ENCODE data around the gene ATXN7L3.
"Not testable (repeated sequence)": the region's sequence is repeated elsewhere in the genome, so short reads cannot be mapped to it uniquely, and the experiment has no call there.

The ATXN7L3 gene

DNA sequence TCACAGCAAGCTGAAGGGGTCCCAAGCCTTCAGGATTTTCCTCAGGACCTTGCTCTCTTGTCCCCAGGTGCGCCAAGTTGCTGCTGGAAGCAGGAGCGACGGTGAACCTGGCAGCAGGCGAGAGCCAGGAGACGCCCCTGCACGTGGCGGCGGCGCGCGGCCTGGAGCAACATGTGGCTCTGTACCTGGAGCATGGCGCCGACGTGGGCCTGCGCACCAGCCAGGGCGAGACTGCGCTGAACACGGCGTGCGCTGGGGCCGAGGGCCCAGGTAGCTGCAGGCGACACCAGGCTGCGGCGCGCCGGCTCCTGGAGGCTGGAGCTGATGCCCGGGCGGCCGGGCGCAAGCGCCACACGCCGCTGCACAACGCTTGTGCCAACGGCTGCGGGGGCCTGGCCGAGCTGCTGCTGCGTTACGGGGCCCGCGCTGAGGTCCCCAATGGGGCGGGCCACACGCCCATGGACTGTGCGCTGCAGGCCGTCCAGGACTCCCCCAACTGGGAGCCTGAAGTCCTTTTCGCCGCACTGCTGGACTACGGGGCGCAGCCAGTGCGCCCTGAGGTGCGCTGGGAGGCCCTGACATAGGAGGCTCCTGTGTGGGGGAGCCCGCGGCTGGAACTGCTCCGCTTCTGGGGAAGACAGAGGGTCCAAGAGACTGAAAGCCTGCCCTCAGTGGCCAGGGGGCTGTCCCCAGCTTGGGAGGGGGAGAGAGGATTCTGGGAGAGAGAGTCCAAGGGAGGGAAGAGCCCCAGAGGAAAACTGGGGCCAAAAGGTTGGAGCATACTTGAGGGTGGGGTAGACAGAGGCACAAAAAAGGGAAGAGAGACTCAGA lies 22.8 kb downstream of the ATXN7L3 start:
- Mint-ChIP-seq H3K36me3 (peaks cover 5% of the 10 kb centered on the region), H3K27me3 (no peaks in the 10 kb centered on the region), H3K9me3 (no peaks in the 10 kb centered on the region), H3K4me1 (peaks cover 7% of the 10 kb centered on the region), H3K4me3 (no peak overlapping the region), H3K27ac (peak overlapping the region; percentile 17)

DNA sequence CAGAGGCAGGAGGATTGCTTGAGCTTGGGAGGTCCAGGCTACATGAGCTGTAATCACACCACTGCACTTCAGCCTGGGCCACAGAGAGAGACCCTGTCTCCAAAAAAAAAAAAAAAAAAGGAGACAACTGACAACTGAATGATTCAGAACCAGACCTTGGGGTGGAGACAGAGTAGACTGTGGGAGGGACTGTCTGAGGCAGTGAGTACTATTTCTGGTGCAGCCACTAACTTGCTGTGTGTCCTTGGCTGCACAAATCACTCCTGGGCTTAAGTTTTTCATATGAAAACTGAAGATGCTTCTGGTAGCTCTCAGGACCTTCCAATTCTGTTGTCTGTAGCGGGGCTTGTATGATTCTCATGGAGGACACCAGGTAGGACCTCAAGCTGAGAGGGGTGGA lies 23.4 kb downstream of the ATXN7L3 start:
- H3K4me1 Mint-ChIP-seq: peaks cover 4% of the 10 kb centered on the region
- H3K27me3 Mint-ChIP-seq: no peaks in the 10 kb centered on the region
- H3K4me3 Mint-ChIP-seq: no peak overlapping the region
- H3K27ac Mint-ChIP-seq: no peak overlapping the region
- H3K36me3 Mint-ChIP-seq: peaks cover 3% of the 10 kb centered on the region
- no peaks in the 10 kb centered on the region for H3K9me3 Mint-ChIP-seq

DNA sequence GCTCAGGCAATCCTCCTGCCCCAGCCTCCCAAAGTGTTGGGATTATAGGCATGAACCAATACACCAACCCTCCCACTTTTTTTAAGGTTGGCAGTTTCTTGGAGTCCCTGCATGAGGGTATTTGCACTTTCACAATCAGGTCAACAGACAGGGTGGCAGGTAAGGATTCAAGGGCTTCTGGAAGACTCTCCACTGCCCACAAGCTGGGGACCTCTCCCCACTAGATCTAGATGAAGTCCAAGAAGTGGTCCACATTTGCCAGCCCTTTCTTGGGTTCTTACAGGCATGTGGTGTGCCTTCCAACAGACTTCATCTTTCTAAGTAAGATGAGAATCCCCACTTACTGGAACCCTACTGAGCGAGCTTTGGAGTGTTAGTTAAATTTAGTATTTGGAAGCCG lies 25.3 kb downstream of the ATXN7L3 start:
- Mint-ChIP-seq H3K4me3 (no peak overlapping the region), H3K27me3 (no peaks in the 10 kb centered on the region), H3K36me3 (peaks cover 3% of the 10 kb centered on the region), H3K27ac (no peak overlapping the region), H3K9me3 (no peaks in the 10 kb centered on the region), H3K4me1 (peaks cover 4% of the 10 kb centered on the region)

- peaks cover 12% of the 10 kb centered on the region for H3K4me1 Mint-ChIP-seq
- H3K4me3 Mint-ChIP-seq: no peak overlapping the region
- H3K27ac Mint-ChIP-seq: no peak overlapping the region
- no peaks in the 10 kb centered on the region for H3K27me3 Mint-ChIP-seq
- H3K9me3 Mint-ChIP-seq: no peaks in the 10 kb centered on the region
- no peaks in the 10 kb centered on the region for H3K36me3 Mint-ChIP-seq
These were observed 27.7 kb downstream of the ATXN7L3 start for GRCh38 chr17:44171931-44172455.

DNA sequence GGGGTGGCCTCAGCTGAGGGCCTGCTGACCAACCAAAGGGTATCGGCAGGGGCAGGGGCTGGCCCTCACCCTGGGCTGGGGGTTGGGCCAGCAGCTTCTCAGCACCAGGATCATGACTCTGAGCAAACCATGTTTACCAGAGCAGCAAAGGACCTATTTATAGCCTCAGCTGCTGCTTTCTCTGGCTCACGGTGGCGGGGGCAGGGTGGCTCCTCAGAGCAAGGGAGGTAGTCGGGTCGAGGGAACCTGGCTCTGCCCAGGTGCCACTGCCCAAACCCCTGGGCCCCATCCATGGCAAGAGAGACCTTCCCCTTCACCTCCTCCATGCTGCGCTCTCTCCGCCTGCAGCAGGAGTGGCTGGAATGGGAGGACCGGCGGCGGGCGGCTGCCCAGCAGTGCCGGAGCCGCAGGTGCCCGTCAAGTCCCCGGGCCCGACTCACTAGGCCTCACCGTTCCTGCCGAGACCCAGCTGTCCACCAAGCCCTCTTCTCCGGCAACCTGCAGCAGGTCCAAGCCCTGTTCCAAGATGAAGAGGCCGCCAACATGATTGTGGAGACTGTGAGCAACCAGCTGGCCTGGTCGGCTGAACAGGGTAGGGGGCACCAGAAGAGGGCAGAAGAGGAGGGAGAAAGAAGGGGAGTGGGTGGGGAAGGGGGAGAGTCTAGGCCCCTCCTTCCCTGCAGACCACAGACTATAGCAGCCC lies 29.0 kb downstream of the ATXN7L3 start, which contains the start of gene ASB16:
TSS of gene ASB16 (plus strand) at position 206 of the 703 bp plus-strand sequence. CDS start at position 292, 86 bp downstream.
- no peaks in the 10 kb centered on the region for H3K36me3 Mint-ChIP-seq
- H3K4me1 Mint-ChIP-seq: peaks cover 12% of the 10 kb centered on the region
- no peak within 1 kb of the TSS for H3K4me3 Mint-ChIP-seq
- H3K9me3 Mint-ChIP-seq: no peaks in the 10 kb centered on the region
- H3K27ac Mint-ChIP-seq: no peak within 1 kb of the TSS
- H3K27me3 Mint-ChIP-seq: no peaks in the 10 kb centered on the region

- Mint-ChIP-seq H3K27ac (no peak overlapping the region), H3K27me3 (no peaks in the 10 kb centered on the region), H3K4me3 (no peak overlapping the region), H3K4me1 (peaks cover 12% of the 10 kb centered on the region), H3K36me3 (no peaks in the 10 kb centered on the region), H3K9me3 (no peaks in the 10 kb centered on the region)
These were observed 29.6 kb downstream of the ATXN7L3 start for GRCh38 chr17:44170135-44170498.

DNA sequence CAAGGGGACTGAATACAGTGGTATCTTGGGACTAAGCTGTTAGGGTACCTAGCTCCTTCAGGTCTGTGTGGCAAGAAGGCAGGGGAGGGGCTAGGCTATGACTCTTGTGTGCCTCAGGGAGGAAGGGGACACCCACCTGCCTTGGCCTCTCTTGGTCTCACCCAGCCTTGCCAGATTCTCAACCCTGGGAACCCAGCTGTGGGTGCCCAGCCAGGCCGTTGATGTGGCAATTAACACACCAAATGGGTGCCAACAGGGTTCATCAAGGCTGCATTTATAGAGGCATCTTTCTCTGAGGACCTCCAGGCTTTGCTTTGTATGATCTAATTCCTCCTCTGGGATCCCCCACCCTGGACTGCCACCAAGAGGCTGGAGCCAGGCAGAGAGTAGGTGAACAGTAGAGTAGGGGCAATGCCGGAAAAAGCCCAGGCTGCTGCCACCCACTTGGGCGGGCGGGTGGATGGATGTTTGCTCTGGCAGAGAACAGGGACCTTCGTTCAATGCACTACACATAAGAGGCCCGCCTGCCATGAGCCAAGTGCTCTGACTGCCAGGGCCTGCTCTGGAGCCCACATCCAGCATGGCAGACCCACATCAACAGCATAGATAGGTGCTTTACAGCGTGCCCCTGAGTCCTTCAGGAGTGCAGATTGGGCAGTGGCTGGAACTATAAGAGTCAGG lies 32.4 kb downstream of the ATXN7L3 start:
- peaks cover 12% of the 10 kb centered on the region for H3K4me1 Mint-ChIP-seq
- no peak overlapping the region for H3K27ac Mint-ChIP-seq
- H3K9me3 Mint-ChIP-seq: no peaks in the 10 kb centered on the region

DNA sequence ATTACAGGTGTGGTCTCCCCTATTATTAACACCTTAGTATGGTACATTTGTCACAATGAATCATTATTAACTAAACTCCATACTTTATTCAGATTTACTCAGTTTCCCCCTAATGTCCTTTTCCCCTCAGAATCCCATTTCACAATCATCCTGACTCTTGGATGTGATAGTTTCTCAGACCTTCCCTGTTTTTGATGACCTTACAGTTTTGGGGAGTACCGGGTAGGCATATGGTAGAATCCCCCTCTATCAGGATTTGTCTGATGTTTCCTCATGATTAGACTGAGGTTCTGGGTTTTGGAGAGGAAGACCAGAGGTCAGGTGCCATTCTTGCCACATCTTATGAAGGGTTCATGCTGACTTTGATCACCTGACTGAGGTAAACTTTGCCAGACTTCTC lies 35.2 kb downstream of the ATXN7L3 start:
- no peak overlapping the region for H3K27ac Mint-ChIP-seq
- peaks cover 12% of the 10 kb centered on the region for H3K4me1 Mint-ChIP-seq
- H3K4me3 Mint-ChIP-seq: no peak overlapping the region
- H3K36me3 Mint-ChIP-seq: no peaks in the 10 kb centered on the region
- H3K27me3 Mint-ChIP-seq: no peaks in the 10 kb centered on the region
- H3K9me3 Mint-ChIP-seq: no peaks in the 10 kb centered on the region

More for the DNA sequence above, 32.4 kb downstream of the ATXN7L3 start:
- Mint-ChIP-seq H3K27me3 (no peaks in the 10 kb centered on the region), H3K4me3 (no peak overlapping the region), H3K36me3 (no peaks in the 10 kb centered on the region)

DNA sequence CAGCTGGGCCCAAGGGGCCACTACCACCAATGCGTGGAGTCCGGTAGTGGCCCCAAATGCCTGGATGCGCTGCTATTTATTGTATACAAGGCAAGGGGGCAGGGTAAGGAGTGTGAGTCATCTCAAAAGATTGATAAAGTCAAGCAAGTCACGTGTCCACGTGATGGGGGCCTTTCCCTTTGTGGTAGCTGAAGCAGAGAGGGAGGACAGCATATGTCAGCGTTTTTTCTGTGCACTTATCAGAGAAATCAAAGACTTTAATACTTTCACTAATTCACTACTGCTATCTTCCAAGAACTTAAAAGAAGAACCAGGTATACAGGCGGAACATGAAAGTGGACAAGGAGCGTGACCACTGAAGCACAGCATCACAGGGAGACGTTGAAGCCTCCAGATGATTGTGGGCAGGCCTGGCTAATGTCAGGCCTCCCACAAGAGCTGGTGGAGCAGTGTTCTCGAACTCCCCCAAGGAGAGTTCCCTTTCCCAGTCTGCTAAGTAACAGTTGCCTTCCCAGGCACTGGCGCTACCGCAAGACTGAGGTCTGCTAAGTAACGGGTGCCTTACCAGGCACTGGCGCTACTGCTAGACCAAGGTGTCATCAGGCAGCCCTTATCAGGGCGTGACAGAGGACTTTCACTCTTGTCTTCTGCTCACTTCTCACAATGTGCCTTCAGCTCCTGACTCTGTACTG lies 40.0 kb downstream of the ATXN7L3 start:
- H3K36me3 Mint-ChIP-seq: no peaks in the 10 kb centered on the region
- no peak overlapping the region for H3K27ac Mint-ChIP-seq
- no peaks in the 10 kb centered on the region for H3K9me3 Mint-ChIP-seq
- H3K4me1 Mint-ChIP-seq: no peaks in the 10 kb centered on the region
- no peaks in the 10 kb centered on the region for H3K27me3 Mint-ChIP-seq
- H3K4me3 Mint-ChIP-seq: no peak overlapping the region

GRCh38 chr17:44155488-44155887 lies 44.2 kb downstream of the ATXN7L3 start:
- Mint-ChIP-seq H3K36me3 (no peaks in the 10 kb centered on the region), H3K9me3 (no peaks in the 10 kb centered on the region), H3K27ac (no peak overlapping the region), H3K27me3 (no peaks in the 10 kb centered on the region), H3K4me1 (no peaks in the 10 kb centered on the region), H3K4me3 (no peak overlapping the region)

GRCh38 chr17:44152875-44153274 lies 46.8 kb downstream of the ATXN7L3 start:
- Mint-ChIP-seq H3K9me3 (no peaks in the 10 kb centered on the region), H3K27ac (no peak overlapping the region), H3K4me1 (no peaks in the 10 kb centered on the region), H3K27me3 (no peaks in the 10 kb centered on the region), H3K36me3 (no peaks in the 10 kb centered on the region), H3K4me3 (no peak overlapping the region)

- Mint-ChIP-seq H3K4me1 (no peaks in the 10 kb centered on the region), H3K4me3 (no peak overlapping the region), H3K27me3 (no peaks in the 10 kb centered on the region), H3K36me3 (no peaks in the 10 kb centered on the region), H3K27ac (no peak overlapping the region), H3K9me3 (no peaks in the 10 kb centered on the region)
These were observed 49.8 kb downstream of the ATXN7L3 start for GRCh38 chr17:44149750-44150329.

DNA sequence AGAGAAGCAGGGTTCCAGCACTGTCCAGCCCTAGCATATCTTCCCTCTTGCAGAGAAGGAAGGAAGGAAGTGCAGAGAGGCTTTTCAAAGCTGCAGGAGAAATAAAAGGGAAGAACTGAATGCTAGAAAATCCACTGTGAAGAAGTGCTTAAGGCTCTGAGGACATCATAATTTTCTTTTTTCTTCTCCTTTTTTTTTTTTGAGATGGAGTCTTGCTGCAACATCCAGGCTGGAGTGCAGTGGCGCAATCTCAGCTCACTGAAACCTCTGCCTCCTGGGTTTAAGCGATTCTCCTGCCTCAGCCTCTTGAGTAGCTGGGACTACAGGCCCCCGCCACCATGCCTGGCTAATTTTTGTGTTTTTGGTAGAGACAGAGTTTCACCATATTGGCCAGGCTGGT lies 50.6 kb downstream of the ATXN7L3 start:
- H3K27ac Mint-ChIP-seq, H3K4me3 Mint-ChIP-seq, H3K9me3 Mint-ChIP-seq, H3K27me3 Mint-ChIP-seq, H3K4me1 Mint-ChIP-seq, H3K36me3 Mint-ChIP-seq: not testable (repeated sequence)

- Mint-ChIP-seq H3K36me3 (no peaks in the 10 kb centered on the region), H3K27me3 (no peaks in the 10 kb centered on the region), H3K4me1 (no peaks in the 10 kb centered on the region), H3K27ac (no peak overlapping the region), H3K4me3 (no peak overlapping the region), H3K9me3 (no peaks in the 10 kb centered on the region)
These were observed 51.9 kb downstream of the ATXN7L3 start for GRCh38 chr17:44147812-44148211.

All from activated naive CD4-positive, alpha-beta T cell treated with anti-CD3 and anti-CD28 coated beads, Interleukin-2, amount 50 U/mL, for 24 hours (primary cell).